Measurements from ENCODE around the gene PCDHGC3. TPM values are rescaled to one million over a fixed set of nuclear protein-coding genes. Genes with fewer than 3 reads are reported as not detected.

PCDHGC3 gene
- total and polyA plus RNA-seq, 8 donors, result 9.1 to 25.3 (median 18.9) TPM

- Histone ChIP-seq H3K4me1 (no peaks in the 10 kb centered on the region), H3K36me3 (no peaks in the 10 kb centered on the region), H3K27me3 (no peaks in the 10 kb centered on the region), H3K27ac (no peak overlapping the region), H3K4me3 (peak overlapping the region in 1 of 4 donors; percentile 8), H3K9me3 (no peaks in the 10 kb centered on the region)
- no peak for FAIRE-seq
- TF ChIP-seq CTCF (IDR thresholded peaks at IDR 0.05), result no peak
- peak in 1 of 4 donors; percentile 31 for ATAC-seq
- no peak for DNase-seq
- WGBS, 2 donors, result 61 to 68% methylated on average over 58 to 68 of the region's 68 CpGs
- intact Hi-C loops (cut with DNase I), result no loop called here
These were observed 16.6 kb downstream of the PCDHGC3 start for GRCh38 chr5:141492168-141492885.

- Histone ChIP-seq H3K9me3 (no peaks in the 10 kb centered on the region), H3K36me3 (no peaks in the 10 kb centered on the region), H3K27me3 (no peaks in the 10 kb centered on the region), H3K27ac (no peak overlapping the region), H3K4me1 (no peaks in the 10 kb centered on the region), H3K4me3 (no peak overlapping the region)
- ATAC-seq (no peak), DNase-seq (no peak), FAIRE-seq (no peak)
- intact Hi-C loops (cut with DNase I), result no loop called here
- no peak for TF ChIP-seq CTCF (IDR thresholded peaks at IDR 0.05)
- 87 to 88% methylated on average over 10 of the region's 10 CpGs for WGBS, 2 donors
These were observed 18.0 kb downstream of the PCDHGC3 start for GRCh38 chr5:141493500-141494422.

- ATAC-seq (no peak), FAIRE-seq (no peak), DNase-seq (no peak)
- Histone ChIP-seq H3K9me3 (no peaks in the 10 kb centered on the region), H3K27ac (no peak overlapping the region), H3K36me3 (no peaks in the 10 kb centered on the region), H3K4me1 (no peaks in the 10 kb centered on the region), H3K4me3 (no peak overlapping the region), H3K27me3 (no peaks in the 10 kb centered on the region)
- no peak for TF ChIP-seq CTCF (IDR thresholded peaks at IDR 0.05)
- intact Hi-C loops (cut with DNase I), result no loop called here
- WGBS, 2 donors, result 80 to 81% methylated on average over 22 of the region's 22 CpGs
These were observed 19.1 kb downstream of the PCDHGC3 start for GRCh38 chr5:141494761-141495452.

- TF ChIP-seq CTCF (IDR thresholded peaks at IDR 0.05), result no peak
- intact Hi-C loops (cut with DNase I), result no loop called here
- ATAC-seq, result no peak
- Histone ChIP-seq H3K36me3 (no peaks in the 10 kb centered on the region), H3K9me3 (no peaks in the 10 kb centered on the region), H3K4me3 (no peak overlapping the region), H3K27ac (no peak overlapping the region), H3K27me3 (no peaks in the 10 kb centered on the region), H3K4me1 (no peaks in the 10 kb centered on the region)
- 91 to 95% methylated on average over 8 of the region's 8 CpGs for WGBS, 2 donors
- no peak for DNase-seq
- FAIRE-seq, result no peak
These were observed 19.7 kb downstream of the PCDHGC3 start for GRCh38 chr5:141495453-141495811.

Data from pancreas (tissue), 10 donors.